OCI-LY1 (cell line): ENCODE data around the gene ALPK1.

Experiments used
- H2AFZ ChIP-seq: fragments of 200-600 bp; sonication (generic), shearing (Covaris generic); 2 replicates; pipeline ENCODE4 v1.6.0; 2014; ENCODE audit warnings: antibody characterized with exemption, mild to moderate bottlenecking, low read length
- H3F3A ChIP-seq: fragments of 200-600 bp; sonication (generic), shearing (Covaris generic); 2 replicates; pipeline ENCODE4 v1.6.0; 2014; ENCODE audit warnings: mild to moderate bottlenecking, antibody characterized with exemption, low read length, moderate library complexity; ENCODE audit not compliant: insufficient read depth
- H3K27ac ChIP-seq: fragments of 200-600 bp; sonication (generic); 2 replicates; pipeline ENCODE4 v1.5.1; 2014; ENCODE audit warnings: low read length, mixed run types, mild to moderate bottlenecking, low read depth; ENCODE audit not compliant: poor library complexity, severe bottlenecking
- H3K27me3 ChIP-seq: fragments of 200-600 bp; sonication (generic); 2 replicates; pipeline ENCODE4 v1.6.0; 2014; ENCODE audit warnings: antibody characterized with exemption, mild to moderate bottlenecking, low read length, moderate library complexity; ENCODE audit not compliant: insufficient read depth
- H3K36me3 ChIP-seq: fragments of 200-600 bp; sonication (generic); 2 replicates; pipeline ENCODE4 v1.6.1; 2014; ENCODE audit warnings: mild to moderate bottlenecking, antibody characterized with exemption, low read length, moderate library complexity, mixed read lengths; ENCODE audit not compliant: insufficient read depth
- H3K4me1 ChIP-seq: fragments of 200-600 bp; sonication (generic); 2 replicates; pipeline ENCODE4 v1.5.1; 2014; ENCODE audit warnings: mild to moderate bottlenecking, low read length, moderate library complexity; ENCODE audit not compliant: insufficient read depth, severe bottlenecking
- H3K4me2 ChIP-seq: fragments of 200-600 bp; sonication (generic), shearing (Covaris generic); 2 replicates; pipeline ENCODE4 v1.6.1; 2014; ENCODE audit warnings: low read length
- H3K4me3 ChIP-seq: fragments of 200-600 bp; sonication (generic); 2 replicates; pipeline ENCODE4 v1.5.1; 2014; ENCODE audit warnings: low read length, low read depth, mild to moderate bottlenecking, mixed read lengths; ENCODE audit not compliant: poor library complexity, severe bottlenecking
- H3K79me2 ChIP-seq: fragments of 200-600 bp; shearing (Covaris generic); 2 replicates; pipeline ENCODE4 v1.6.1; 2016; ENCODE audit warnings: mixed run types, low read length, mixed read lengths; ENCODE audit not compliant: insufficient read depth
- H3K9ac ChIP-seq: fragments of 200-600 bp; sonication (generic), shearing (Covaris generic); 2 replicates; pipeline ENCODE4 v1.6.1; 2014; ENCODE audit warnings: mild to moderate bottlenecking, low read length, mixed read lengths
- H3K9me2 ChIP-seq: fragments of 200-600 bp; sonication (generic), shearing (Covaris generic); 2 replicates; pipeline ENCODE4 v1.6.1; 2014; ENCODE audit warnings: low read depth, mild to moderate bottlenecking, low read length, mixed read lengths
- H3K9me3 ChIP-seq: fragments of 200-600 bp; shearing (Covaris generic); 2 replicates; pipeline ENCODE4 v1.6.1; 2014; ENCODE audit warnings: low read length, mixed read lengths
- H4K20me1 ChIP-seq: fragments of 200-600 bp; sonication (generic), shearing (Covaris generic); 2 replicates; pipeline ENCODE4 v1.6.0; 2016; ENCODE audit warnings: mild to moderate bottlenecking, low read length; ENCODE audit not compliant: insufficient read depth
- EZH2 ChIP-seq: fragments of 200-600 bp; sonication (generic), shearing (Covaris generic); IDR thresholded peaks from 2 replicates; pipeline ENCODE4 v1.8.0; 2017; ENCODE audit warnings: borderline replicate concordance, mixed run types, mild to moderate bottlenecking, antibody characterized with exemption, low read length, moderate library complexity, mixed read lengths
- TF ChIP-seq, protein P1 (sequence below): fragments of 200-600 bp; sonication (generic), shearing (Covaris generic); IDR thresholded peaks from 2 replicates; pipeline ENCODE4 v1.5.1; 2017; ENCODE audit warnings: mild to moderate bottlenecking, antibody characterized with exemption, low read length, moderate library complexity, mixed read lengths

ALPK1 gene

DNA sequence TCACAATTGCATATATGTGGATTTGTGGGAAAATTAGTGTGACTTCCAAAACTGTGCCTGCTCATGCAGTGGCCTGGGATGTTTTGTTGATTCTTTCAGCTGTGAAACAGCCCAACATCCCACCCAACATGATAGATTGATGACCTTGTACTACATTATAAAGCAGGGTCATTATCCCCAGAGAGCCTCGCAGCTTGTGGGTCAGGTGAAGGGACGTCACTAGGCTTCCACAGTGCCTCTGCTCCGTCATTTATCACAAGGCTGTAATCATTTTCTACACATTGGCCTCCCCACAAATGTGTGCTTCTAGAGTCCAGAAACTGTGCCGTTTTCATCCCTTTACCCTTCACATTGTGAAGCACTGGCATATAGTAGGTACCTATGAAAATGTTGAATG, 31.6 kb downstream of the ALPK1 start:
- no peak overlapping the region for H2AFZ ChIP-seq
- no peak overlapping the region for H3K4me2 ChIP-seq
- no peak overlapping the region for H3K27ac ChIP-seq
- no peaks in the 10 kb centered on the region for H3K4me1 ChIP-seq
- H3K27me3 ChIP-seq = no peaks in the 10 kb centered on the region
- H3K36me3 ChIP-seq = no peaks in the 10 kb centered on the region
- no peaks in the 10 kb centered on the region for H3K9me2 ChIP-seq
- H3K4me3 ChIP-seq = no peak overlapping the region
- H3K9ac ChIP-seq = no peak overlapping the region
- TF ChIP-seq, protein P1, sequence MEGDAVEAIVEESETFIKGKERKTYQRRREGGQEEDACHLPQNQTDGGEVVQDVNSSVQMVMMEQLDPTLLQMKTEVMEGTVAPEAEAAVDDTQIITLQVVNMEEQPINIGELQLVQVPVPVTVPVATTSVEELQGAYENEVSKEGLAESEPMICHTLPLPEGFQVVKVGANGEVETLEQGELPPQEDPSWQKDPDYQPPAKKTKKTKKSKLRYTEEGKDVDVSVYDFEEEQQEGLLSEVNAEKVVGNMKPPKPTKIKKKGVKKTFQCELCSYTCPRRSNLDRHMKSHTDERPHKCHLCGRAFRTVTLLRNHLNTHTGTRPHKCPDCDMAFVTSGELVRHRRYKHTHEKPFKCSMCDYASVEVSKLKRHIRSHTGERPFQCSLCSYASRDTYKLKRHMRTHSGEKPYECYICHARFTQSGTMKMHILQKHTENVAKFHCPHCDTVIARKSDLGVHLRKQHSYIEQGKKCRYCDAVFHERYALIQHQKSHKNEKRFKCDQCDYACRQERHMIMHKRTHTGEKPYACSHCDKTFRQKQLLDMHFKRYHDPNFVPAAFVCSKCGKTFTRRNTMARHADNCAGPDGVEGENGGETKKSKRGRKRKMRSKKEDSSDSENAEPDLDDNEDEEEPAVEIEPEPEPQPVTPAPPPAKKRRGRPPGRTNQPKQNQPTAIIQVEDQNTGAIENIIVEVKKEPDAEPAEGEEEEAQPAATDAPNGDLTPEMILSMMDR = no peak
- TF ChIP-seq EZH2 = no peak
- H4K20me1 ChIP-seq = no peaks in the 10 kb centered on the region
- no peaks in the 10 kb centered on the region for H3F3A ChIP-seq
- no peaks in the 10 kb centered on the region for H3K9me3 ChIP-seq
- H3K79me2 ChIP-seq = no peaks in the 10 kb centered on the region

- no peak overlapping the region for H3K4me3 ChIP-seq
- no peaks in the 10 kb centered on the region for H3K79me2 ChIP-seq
- H3K4me2 ChIP-seq = no peak overlapping the region
- H3K9me3 ChIP-seq = no peaks in the 10 kb centered on the region
- no peak overlapping the region for H3K9ac ChIP-seq
- TF ChIP-seq, protein P1 = no peak
- no peak for TF ChIP-seq EZH2
- H2AFZ ChIP-seq = no peak overlapping the region
- H4K20me1 ChIP-seq = no peaks in the 10 kb centered on the region
- H3K9me2 ChIP-seq = no peaks in the 10 kb centered on the region
- H3K27me3 ChIP-seq = no peaks in the 10 kb centered on the region
- H3K27ac ChIP-seq = no peak overlapping the region
- no peaks in the 10 kb centered on the region for H3K4me1 ChIP-seq
- no peaks in the 10 kb centered on the region for H3F3A ChIP-seq
- no peaks in the 10 kb centered on the region for H3K36me3 ChIP-seq
Measured at GRCh38 chr4:112329672-112330375, 32.7 kb downstream of the ALPK1 start.

GRCh38 chr4:112330921-112331320, 33.8 kb downstream of the ALPK1 start:
- H3K4me2 ChIP-seq = no peak overlapping the region
- H3K9ac ChIP-seq = no peak overlapping the region
- H3K27me3 ChIP-seq = no peaks in the 10 kb centered on the region
- no peaks in the 10 kb centered on the region for H3F3A ChIP-seq
- no peak overlapping the region for H2AFZ ChIP-seq
- H3K27ac ChIP-seq = no peak overlapping the region
- no peaks in the 10 kb centered on the region for H4K20me1 ChIP-seq
- no peaks in the 10 kb centered on the region for H3K9me3 ChIP-seq
- H3K79me2 ChIP-seq = no peaks in the 10 kb centered on the region
- no peaks in the 10 kb centered on the region for H3K4me1 ChIP-seq
- no peak overlapping the region for H3K4me3 ChIP-seq
- TF ChIP-seq EZH2 = no peak
- TF ChIP-seq, protein P1 = no peak
- H3K36me3 ChIP-seq = no peaks in the 10 kb centered on the region
- H3K9me2 ChIP-seq = no peaks in the 10 kb centered on the region
